ENCODE measurements around the gene STAG1.

The STAG1 gene

GRCh38 chr3:136300444-136300843 is 451.7 kb downstream of the STAG1 start:
- DNase-seq, result no peak

- DNase-seq, result no peak
Observed at GRCh38 chr3:136297826-136298225, 454.4 kb downstream of the STAG1 start.

GRCh38 chr3:136296960-136297359 is 455.2 kb downstream of the STAG1 start:
- no peak for DNase-seq

GRCh38 chr3:136294176-136294575 is 458.0 kb downstream of the STAG1 start:
- no peak for DNase-seq

- no peak for DNase-seq
Observed at GRCh38 chr3:136293279-136293678, 458.9 kb downstream of the STAG1 start.

GRCh38 chr3:136292500-136292899 is 459.7 kb downstream of the STAG1 start:
- no peak for DNase-seq

GRCh38 chr3:136291302-136291701 is 460.9 kb downstream of the STAG1 start:
- DNase-seq, result no peak

All from NCI-H446 treated with DMSO at 0.1 percent for 48 hours (cell line).